A549 treated with ZK216348 at 1 μM for 4 hours (cell line): ENCODE data around the gene TMED4. TPM values are rescaled to one million over a fixed set of nuclear protein-coding genes. Genes with fewer than 3 reads are reported as not detected.

Experiments
- total RNA-seq: library from RNA; stranded (reverse); fragments of 200-300 nt; extraction: Qiagen RNA extraction; gene quantifications from 5 replicates; pipeline ENCODE4 v1.2.3, GENCODE V29; 2022; ENCODE audit warnings: low read depth

The TMED4 gene
- 45.1 to 53.6 TPM (median 52.5 TPM) in 5 replicates for total RNA-seq

DNA sequence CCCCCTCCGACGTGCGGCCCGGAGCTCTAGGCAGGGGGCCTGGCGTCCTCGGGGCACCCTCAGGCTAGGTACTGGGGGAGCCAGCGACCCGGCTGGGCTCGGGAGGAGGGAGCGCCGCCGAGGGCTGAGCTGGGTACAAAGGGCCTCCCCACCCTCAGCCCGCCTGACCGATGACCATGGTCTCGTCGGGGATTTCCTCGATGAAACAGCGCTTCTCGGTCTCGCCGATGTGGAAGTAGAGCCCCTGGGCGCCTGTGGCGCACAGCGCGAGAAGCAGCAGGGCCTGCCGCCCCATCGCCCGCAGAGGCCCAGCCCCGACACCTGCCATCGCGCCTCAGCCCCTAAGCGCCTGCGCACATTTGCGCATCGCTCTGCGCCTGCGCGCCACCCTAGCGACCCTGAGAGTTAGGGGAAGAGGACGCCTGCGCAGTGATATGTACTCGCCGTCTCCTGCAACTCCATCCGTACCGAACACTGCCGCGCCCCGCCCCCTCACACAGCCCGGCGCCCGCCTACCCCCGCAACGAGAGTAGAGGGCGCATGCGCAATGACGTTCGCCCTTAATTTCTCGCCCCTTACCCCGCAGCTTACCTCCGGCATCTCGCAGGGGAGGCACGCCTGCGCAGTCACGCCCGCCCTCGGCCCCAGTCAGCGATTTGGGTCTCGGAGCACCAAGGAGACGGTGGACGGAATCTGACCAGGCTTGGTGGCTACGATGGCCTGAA is at the start of gene TMED4:
Gene TMED4, minus strand, starts transcription at position 353 of the 725 bp plus-strand sequence. Its CDS starts 25 bp downstream, at position 328.

DNA sequence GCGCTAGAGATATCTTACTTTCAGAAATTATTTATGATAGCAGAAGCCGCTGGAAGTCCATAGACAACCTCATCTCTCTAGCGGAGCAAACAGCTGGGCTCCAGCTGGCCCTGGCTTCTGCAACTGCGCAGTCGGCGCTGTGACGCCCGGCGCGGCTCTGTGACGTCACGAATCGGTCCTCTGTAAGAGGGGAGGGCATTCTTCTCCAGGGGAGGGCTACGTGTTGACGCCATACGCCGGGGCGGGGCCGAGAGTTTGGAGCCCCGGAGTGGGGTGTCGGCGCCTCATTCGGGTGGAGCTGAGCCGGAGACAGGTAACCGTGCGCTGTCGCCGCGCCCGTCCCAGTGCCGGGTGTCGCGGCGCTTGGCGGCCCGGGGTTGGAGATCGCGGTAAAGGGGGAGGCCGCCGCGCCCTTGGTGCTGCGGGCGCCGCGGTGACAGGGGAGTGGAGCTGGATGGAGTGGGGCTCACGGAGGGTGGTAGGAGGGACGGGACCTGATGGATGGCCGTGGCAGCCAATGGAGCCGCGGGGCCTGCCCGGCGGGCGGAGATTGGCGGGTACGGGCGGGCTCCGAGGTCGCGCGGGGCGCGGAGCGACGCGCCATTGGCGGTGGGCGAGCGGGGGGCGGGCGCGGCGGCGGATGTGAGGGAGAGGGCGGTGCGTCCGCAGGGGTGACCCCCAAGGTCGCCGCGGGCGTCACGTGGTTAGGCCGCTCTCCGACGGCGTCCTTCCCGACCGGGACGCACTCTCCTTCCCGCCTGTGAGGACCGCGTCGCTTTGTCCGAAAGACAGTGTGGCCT is 24.5 kb upstream of the TMED4 start, which contains the start of gene OGDH:
Gene OGDH, plus strand, starts transcription at position 287 of the 800 bp plus-strand sequence. CDS start 17,717 bp downstream, outside the sequence.

DNA sequence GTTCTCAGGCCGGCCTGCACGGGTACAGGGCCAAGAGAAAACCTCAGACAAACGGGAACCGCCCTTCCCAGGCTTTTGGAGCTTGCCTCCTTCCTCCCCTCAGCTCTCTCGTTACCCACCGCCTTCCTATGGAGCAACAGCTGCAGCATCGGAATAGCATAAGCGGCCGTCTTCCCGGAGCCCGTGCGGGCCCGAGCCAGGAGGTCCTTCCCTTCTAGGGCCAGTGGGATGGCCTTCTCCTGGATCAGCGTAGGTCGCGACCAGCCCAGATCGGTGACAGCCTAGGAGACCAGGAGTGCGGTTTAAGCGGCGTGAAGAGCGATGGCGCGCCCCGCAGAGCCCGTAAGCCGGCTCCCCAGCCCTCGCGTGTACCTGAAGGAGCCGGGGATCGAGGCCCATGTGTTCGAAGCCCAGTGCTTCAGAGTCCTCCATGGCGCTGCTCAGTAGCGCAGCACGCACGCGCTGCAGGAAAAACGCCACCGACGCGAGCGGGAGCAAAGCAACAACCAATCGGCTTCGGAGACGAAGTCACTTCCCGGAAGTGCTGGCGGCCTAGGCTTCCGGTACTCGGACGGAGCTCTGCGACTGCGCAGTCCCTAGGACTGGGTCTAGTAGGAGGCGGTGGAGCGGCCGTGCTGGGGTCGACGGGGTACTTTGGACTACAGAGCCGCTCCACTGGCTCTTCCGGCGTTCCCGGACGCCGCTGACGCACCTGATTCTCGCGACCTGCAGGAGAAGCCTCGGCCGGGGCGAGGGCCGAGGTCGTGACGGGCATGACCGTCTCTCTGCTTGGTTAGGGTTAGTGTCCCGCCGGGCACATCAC is 8.4 kb downstream of the TMED4 start, which contains the start of gene DDX56:
Gene DDX56, minus strand, starts transcription at position 445 of the 823 bp plus-strand sequence. Its CDS starts 13 bp downstream, at position 432.

DNA sequence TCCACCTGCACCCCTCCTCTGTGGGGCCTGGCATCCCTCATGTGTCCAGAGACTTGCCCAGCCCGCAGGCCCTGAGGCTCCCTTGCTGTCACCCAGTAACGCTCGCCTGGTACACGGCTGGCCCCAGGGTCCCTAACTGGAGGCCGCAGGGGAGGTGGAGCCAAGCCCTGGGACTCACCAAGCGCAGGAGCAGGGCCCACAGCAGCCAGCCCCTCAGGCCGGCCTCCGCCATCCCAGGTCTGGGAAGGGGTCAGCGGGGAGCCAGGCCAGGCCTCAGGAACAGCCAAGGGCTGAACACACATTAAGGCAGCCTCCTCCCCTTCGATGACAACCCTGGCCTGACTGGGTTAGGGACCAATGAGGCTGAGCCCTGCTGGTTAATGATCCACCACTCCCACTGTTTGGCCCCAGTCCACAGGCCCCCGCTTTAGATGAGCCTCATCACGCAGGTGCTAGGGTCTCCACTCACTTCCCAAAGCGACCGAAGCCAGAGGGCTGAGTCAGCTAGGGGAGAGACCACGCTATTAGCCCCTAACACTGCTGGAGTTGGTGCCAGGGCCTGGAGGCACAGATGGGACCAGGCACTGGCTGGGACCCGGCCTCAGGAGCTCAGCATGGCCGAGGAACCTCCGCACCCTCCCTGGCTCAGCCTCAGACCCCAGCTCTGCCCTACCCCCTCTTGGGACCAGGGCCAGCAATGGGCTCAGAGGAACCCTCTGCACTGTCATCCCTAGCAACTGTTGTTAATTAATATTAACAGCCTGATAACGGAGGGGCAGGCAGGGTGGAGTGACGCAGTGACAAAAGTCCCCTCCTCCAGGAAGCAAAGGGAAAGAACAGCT is 40.8 kb downstream of the TMED4 start, which contains the start of gene NPC1L1:
Gene NPC1L1, minus strand, starts transcription at position 303 of the 842 bp plus-strand sequence. Its CDS starts 71 bp downstream, at position 232.

Other genes starting within 250 kb of the TMED4 start
- 47.7 to 67.2 TPM (median 61.0 TPM) in 5 replicates for gene NUDCD3, start 91.6 kb downstream of the TMED4 start, total RNA-seq
- 0.06 to 0.14 TPM (median 0.08 TPM) in 5 replicates for gene NPC1L1, start 40.9 kb downstream of the TMED4 start, total RNA-seq
- gene DDX56, start 8.3 kb downstream of the TMED4 start, total RNA-seq = 96.4 to 130 TPM (median 118 TPM) in 5 replicates
- 20.8 to 37.6 TPM (median 31.5 TPM) in 5 replicates for gene OGDH, start 24.4 kb upstream of the TMED4 start, total RNA-seq
- gene ZMIZ2, start 166.6 kb upstream of the TMED4 start, total RNA-seq = 17.4 to 39.0 TPM (median 35.0 TPM) in 5 replicates
- 4,787 to 5,492 TPM (median 5,165 TPM) in 5 replicates for gene PPIA, start 214.4 kb upstream of the TMED4 start, total RNA-seq